Osteoblast (primary cell): Measurements from ENCODE around the gene BMP2K. TPM values are rescaled to one million over a fixed set of nuclear protein-coding genes. Genes with fewer than 3 reads are reported as not detected.

ENCODE experiments used
- DNase-seq: peaks from one replicate; pipeline ENCODE4 v3.0.0; 2011; ENCODE audit warnings: low spot score, mixed read lengths; ENCODE audit not compliant: insufficient read length; ENCODE audit errors: missing footprints
- H2AFZ ChIP-seq: 2 replicates; pipeline ENCODE4 v1.6.0; 2011; ENCODE audit warnings: mild to moderate bottlenecking, low read length
- H3K27ac ChIP-seq: 2 replicates; pipeline ENCODE4 v1.5.1; 2011; ENCODE audit warnings: mild to moderate bottlenecking, low read depth, low read length, moderate library complexity
- H3K27me3 ChIP-seq: 2 replicates; pipeline ENCODE4 v1.6.0; 2012; ENCODE audit warnings: mild to moderate bottlenecking, control low read depth, inconsistent platforms, low read length, moderate library complexity; ENCODE audit not compliant: insufficient read depth
- H3K36me3 ChIP-seq: 2 replicates; pipeline ENCODE4 v1.5.1; 2011; ENCODE audit warnings: mild to moderate bottlenecking, low read length, control low read depth, moderate library complexity; ENCODE audit not compliant: insufficient read depth
- H3K4me1 ChIP-seq: 2 replicates; pipeline ENCODE4 v1.5.1; 2011; ENCODE audit warnings: mild to moderate bottlenecking, low read length, control low read depth, moderate library complexity; ENCODE audit not compliant: insufficient read depth
- H3K4me2 ChIP-seq: 2 replicates; pipeline ENCODE4 v1.6.0; 2011; ENCODE audit warnings: mild to moderate bottlenecking, low read length; ENCODE audit not compliant: insufficient read depth
- H3K4me3 ChIP-seq: fragments of 200-600 bp; sonication (generic); 3 replicates; pipeline ENCODE4 v1.5.1; 2012; ENCODE audit warnings: mild to moderate bottlenecking, low read length, inconsistent platforms; ENCODE audit not compliant: insufficient read depth
- H3K79me2 ChIP-seq: 2 replicates; pipeline ENCODE4 v1.6.0; 2012; ENCODE audit warnings: mild to moderate bottlenecking, low read length, control low read depth, inconsistent platforms; ENCODE audit not compliant: insufficient read depth
- H3K9me3 ChIP-seq: 2 replicates; pipeline ENCODE4 v1.5.1; 2011; ENCODE audit warnings: low read depth, low read length, control low read depth
- H4K20me1 ChIP-seq: 2 replicates; pipeline ENCODE4 v1.6.0; 2012; ENCODE audit warnings: mild to moderate bottlenecking, low read length, control low read depth; ENCODE audit not compliant: insufficient read depth
- total RNA-seq: library from RNA; depleted of rRNA; stranded (reverse); fragments of >200 nt; gene quantifications from 2 replicates; pipeline ENCODE4 v1.2.3, GENCODE V29; 2012
- TF ChIP-seq, protein P1 (sequence below): IDR thresholded peaks from 2 replicates; pipeline ENCODE4 v1.5.1; 2011; ENCODE audit warnings: mild to moderate bottlenecking, low read depth, low read length, moderate library complexity; ENCODE audit errors: extremely low read depth

Gene BMP2K
- total RNA-seq, 1 donor: 61.2 TPM

DNA sequence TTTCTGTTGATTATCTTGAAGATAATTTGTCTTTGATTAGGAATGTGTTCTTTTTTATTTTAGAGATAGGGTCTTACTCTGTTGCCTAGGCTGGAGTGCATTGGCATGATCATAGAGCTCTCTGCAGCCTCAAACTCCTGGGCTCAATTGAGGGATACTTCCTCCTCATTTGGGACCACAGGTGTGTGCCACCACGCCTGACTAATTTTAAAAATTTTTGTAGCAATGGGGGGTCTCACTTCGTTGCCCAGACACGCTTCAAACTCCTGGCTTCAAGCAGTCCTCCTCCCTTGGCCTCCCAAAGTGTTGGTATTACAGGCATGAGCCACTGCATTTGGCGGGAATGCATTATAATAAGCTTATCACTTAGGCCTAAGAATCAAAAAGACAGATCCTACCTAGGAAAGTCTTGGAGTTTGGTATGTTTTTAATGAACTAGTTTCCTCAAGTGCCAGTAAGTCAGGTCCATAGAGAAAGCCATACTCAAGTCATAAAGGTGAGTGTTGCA is 21.7 kb downstream of the BMP2K start:
- H3K79me2 ChIP-seq: peaks cover 83% of the 10 kb centered on the region
- no peak overlapping the region for H3K4me3 ChIP-seq
- H3K36me3 ChIP-seq: no peaks in the 10 kb centered on the region
- DNase-seq: no peak
- no peak overlapping the region for H3K27ac ChIP-seq
- peaks cover 2% of the 10 kb centered on the region for H4K20me1 ChIP-seq
- H2AFZ ChIP-seq: no peak overlapping the region
- TF ChIP-seq, protein P1, sequence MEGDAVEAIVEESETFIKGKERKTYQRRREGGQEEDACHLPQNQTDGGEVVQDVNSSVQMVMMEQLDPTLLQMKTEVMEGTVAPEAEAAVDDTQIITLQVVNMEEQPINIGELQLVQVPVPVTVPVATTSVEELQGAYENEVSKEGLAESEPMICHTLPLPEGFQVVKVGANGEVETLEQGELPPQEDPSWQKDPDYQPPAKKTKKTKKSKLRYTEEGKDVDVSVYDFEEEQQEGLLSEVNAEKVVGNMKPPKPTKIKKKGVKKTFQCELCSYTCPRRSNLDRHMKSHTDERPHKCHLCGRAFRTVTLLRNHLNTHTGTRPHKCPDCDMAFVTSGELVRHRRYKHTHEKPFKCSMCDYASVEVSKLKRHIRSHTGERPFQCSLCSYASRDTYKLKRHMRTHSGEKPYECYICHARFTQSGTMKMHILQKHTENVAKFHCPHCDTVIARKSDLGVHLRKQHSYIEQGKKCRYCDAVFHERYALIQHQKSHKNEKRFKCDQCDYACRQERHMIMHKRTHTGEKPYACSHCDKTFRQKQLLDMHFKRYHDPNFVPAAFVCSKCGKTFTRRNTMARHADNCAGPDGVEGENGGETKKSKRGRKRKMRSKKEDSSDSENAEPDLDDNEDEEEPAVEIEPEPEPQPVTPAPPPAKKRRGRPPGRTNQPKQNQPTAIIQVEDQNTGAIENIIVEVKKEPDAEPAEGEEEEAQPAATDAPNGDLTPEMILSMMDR: no peak
- H3K4me1 ChIP-seq: no peaks in the 10 kb centered on the region
- no peaks in the 10 kb centered on the region for H3K27me3 ChIP-seq
- no peaks in the 10 kb centered on the region for H3K9me3 ChIP-seq
- H3K4me2 ChIP-seq: no peak overlapping the region

DNA sequence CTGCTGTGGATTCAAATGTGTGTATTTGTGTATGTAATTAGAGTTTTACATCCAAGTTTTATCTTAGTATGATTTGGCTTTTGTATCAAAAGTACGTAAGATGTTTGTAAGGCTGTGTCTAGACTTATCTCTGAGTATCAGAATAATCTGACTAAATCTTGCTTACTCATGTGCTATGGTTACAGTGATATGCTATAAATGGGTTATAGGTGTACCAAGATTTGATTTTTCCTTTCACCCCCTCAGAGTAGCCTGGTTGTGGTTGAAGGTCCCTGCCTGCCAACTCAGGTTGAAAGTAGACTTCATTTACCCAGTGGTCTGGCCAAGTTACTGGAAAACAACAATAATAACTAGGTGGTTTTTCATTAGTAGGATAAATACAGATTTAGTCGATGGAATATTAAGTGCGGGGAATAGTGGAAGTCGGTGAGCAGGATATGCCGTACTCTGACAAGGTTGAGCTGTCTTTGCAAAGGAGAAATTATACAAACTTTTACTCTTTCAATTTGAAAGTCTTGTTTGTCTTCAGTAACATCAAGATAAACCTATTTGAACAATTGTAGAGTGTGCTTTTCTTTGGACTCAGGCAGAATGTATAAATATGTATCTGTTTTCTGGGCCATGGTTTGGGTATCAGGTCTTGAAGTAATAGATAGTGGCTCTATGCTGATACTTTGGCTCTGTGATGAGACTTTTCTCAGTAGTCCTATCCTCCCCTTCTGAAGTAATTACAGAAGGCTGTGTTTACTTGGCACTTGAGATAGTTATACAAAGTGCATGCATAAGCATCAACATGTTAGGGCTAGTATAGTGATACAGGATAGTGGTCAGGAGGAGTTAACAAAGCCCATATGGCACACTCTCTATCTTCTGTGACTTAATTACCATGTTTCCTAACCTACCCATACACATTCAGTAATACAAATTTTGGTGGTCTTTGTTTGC is 23.7 kb downstream of the BMP2K start:
- Histone ChIP-seq H2AFZ (no peak overlapping the region), H3K4me1 (no peaks in the 10 kb centered on the region), H3K36me3 (no peaks in the 10 kb centered on the region), H3K9me3 (no peaks in the 10 kb centered on the region), H3K79me2 (peaks cover 86% of the 10 kb centered on the region), H3K4me2 (peak overlapping the region; percentile 21), H3K27me3 (no peaks in the 10 kb centered on the region), H3K27ac (no peak overlapping the region), H3K4me3 (no peak overlapping the region), H4K20me1 (peaks cover 2% of the 10 kb centered on the region)
- TF ChIP-seq, protein P1: no peak
- DNase-seq: no peak

DNA sequence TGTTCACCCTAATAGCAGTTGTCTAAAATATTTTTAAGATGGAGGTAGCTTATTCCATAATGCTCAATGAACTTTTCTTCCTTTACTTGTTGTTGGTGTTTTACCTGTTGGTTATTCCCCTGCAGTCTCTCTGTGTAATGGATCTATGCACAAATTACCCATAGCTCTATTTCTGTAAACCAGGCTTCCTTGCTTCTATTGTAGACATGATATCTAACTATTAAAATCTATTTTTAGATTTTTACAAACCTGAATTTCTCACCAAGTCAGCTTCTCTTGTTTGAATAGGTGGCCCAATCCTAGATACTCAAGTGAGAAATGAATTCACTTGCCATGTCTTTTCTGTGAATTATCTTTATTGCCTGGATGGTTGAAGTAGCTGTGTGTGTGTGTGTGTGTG is 24.8 kb downstream of the BMP2K start:
- H3K4me1 ChIP-seq: no peaks in the 10 kb centered on the region
- peaks cover 2% of the 10 kb centered on the region for H4K20me1 ChIP-seq
- H3K9me3 ChIP-seq: no peaks in the 10 kb centered on the region
- no peaks in the 10 kb centered on the region for H3K36me3 ChIP-seq
- H3K79me2 ChIP-seq: peaks cover 91% of the 10 kb centered on the region
- H3K27me3 ChIP-seq: no peaks in the 10 kb centered on the region
- no peak overlapping the region for H2AFZ ChIP-seq
- H3K27ac ChIP-seq: no peak overlapping the region
- TF ChIP-seq, protein P1: no peak
- H3K4me3 ChIP-seq: no peak overlapping the region
- DNase-seq: no peak
- no peak overlapping the region for H3K4me2 ChIP-seq

DNA sequence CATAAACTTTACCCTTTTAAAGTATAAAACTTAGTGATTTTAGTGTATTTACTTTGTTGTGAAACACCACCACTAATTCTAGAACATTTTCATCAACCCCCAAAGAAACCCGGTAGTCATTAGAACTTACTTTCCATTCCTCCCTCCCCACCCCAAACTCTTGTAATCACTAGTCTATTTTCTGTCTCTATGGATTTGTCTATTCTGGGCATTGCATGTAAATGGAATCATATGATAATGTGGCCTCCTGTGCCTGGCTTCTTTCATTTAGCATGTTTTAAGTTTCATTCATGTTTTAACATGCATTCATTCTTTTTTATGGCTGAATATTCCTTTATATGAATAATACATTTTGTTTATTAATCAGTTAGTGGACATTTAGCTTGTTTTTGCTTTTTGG is 27.8 kb downstream of the BMP2K start:
- Histone ChIP-seq H3K27ac (no peak overlapping the region), H3K4me2 (no peak overlapping the region), H4K20me1 (no peaks in the 10 kb centered on the region), H2AFZ (no peak overlapping the region), H3K4me1 (no peaks in the 10 kb centered on the region), H3K9me3 (no peaks in the 10 kb centered on the region), H3K36me3 (no peaks in the 10 kb centered on the region), H3K27me3 (no peaks in the 10 kb centered on the region), H3K79me2 (peaks cover 93% of the 10 kb centered on the region), H3K4me3 (no peak overlapping the region)
- DNase-seq: no peak
- TF ChIP-seq, protein P1: no peak
